ENCODE results near the gene PWWP2B.

GRCh38 chr10:132356621-132357195 lies 40.3 kb upstream of the PWWP2B start:
- TF ChIP-seq POLR2AphosphoS5 (IDR thresholded peaks at IDR 0.05), result no peak
- TF ChIP-seq CTCF (IDR thresholded peaks at IDR 0.05), result no peak
- TF ChIP-seq POLR2A (IDR thresholded peaks at IDR 0.05), result no peak

All from sigmoid colon (tissue), 4 donors.